ENCODE measurements around the gene FAM240B.

FAM240B gene

DNA sequence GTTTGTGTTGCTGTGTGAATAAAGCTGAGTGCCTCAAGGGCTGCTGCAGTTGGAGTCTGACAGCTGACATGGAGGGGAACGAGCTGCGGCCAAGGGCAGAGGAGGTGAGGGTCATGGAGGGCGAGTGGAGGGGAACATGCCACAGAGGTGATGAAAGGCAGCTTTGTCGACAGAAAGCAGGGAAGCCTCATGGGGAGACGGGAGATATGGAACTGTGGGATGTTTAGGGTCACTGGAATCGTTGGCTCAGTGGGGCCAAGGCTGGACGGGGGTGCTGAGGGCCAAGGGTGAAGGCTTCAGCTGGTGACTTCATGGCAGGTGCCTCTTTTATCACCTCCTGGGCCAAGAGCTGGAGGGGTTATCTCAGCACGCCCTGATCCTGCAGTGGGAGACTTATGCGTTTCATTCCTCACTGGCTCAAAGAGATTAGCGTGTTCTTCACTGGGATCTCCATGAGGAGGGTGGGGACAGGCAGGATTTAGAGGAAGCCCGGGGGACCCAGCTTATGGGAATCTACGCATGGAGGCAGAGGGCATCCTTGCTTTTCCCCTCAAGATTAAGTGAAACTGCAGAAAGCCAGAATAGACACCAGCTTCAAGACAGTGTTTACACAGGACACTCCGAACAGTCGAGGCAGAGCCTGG lies 42.2 kb downstream of the FAM240B start:
- H3K4me3 ChIP-seq (replicated peaks; ENCODE audit: low read depth, low read length), result no peak overlapping the region
- DNase-seq (ENCODE audit: extremely low read depth, low read depth), result no peak
- TF ChIP-seq, protein P1, sequence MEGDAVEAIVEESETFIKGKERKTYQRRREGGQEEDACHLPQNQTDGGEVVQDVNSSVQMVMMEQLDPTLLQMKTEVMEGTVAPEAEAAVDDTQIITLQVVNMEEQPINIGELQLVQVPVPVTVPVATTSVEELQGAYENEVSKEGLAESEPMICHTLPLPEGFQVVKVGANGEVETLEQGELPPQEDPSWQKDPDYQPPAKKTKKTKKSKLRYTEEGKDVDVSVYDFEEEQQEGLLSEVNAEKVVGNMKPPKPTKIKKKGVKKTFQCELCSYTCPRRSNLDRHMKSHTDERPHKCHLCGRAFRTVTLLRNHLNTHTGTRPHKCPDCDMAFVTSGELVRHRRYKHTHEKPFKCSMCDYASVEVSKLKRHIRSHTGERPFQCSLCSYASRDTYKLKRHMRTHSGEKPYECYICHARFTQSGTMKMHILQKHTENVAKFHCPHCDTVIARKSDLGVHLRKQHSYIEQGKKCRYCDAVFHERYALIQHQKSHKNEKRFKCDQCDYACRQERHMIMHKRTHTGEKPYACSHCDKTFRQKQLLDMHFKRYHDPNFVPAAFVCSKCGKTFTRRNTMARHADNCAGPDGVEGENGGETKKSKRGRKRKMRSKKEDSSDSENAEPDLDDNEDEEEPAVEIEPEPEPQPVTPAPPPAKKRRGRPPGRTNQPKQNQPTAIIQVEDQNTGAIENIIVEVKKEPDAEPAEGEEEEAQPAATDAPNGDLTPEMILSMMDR (IDR thresholded peaks at IDR 0.05; ENCODE audit: low read depth, low read length, missing control alignments), result no peak

DNA sequence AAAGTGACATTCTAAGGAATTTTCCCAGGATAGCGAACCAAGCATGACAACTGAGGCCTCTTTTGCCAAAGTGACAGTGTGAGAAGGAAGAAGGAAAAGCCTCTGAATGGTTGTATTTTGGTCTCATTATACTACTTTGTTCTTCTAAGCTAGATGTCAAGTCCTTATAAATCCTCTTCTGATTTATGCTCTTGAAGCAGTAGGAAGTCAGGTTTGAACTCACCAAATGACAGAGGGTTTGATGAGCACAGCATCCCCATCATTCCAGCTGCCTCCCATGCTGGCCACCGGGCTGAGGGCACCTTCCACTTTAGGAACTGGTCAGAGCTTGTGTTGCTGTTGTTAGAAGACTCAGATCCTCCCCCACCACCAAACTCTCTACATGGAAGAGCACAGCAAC lies 44.1 kb downstream of the FAM240B start:
- TF ChIP-seq, protein P1 (IDR thresholded peaks at IDR 0.05; ENCODE audit: low read depth, low read length, missing control alignments), result no peak
- no peak for DNase-seq (ENCODE audit: extremely low read depth, low read depth)
- H3K4me3 ChIP-seq (replicated peaks; ENCODE audit: low read depth, low read length), result no peak overlapping the region

DNA sequence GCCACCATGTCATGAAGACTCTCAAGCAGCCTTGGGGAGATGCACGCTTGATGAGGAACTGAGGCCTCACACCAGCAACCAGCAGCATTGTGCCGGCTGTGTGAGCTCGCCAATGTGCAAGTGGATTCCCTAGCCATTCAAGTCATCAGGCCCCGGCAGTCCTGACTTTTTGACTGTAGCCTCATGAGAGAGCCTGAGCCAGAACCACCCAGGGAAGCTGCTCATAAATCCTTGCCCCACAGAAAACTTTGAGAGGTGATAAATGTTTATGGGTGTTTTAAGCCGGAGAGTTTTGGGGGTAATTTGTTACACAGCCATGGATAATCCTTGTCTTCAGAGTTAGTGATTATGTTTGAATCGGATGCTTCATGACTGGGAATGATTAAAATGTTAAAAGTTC lies 44.7 kb downstream of the FAM240B start:
- no peak for DNase-seq (ENCODE audit: extremely low read depth, low read depth)
- no peak overlapping the region for H3K4me3 ChIP-seq (replicated peaks; ENCODE audit: low read depth, low read length)
- TF ChIP-seq, protein P1 (IDR thresholded peaks at IDR 0.05; ENCODE audit: low read depth, low read length, missing control alignments), result no peak

DNA sequence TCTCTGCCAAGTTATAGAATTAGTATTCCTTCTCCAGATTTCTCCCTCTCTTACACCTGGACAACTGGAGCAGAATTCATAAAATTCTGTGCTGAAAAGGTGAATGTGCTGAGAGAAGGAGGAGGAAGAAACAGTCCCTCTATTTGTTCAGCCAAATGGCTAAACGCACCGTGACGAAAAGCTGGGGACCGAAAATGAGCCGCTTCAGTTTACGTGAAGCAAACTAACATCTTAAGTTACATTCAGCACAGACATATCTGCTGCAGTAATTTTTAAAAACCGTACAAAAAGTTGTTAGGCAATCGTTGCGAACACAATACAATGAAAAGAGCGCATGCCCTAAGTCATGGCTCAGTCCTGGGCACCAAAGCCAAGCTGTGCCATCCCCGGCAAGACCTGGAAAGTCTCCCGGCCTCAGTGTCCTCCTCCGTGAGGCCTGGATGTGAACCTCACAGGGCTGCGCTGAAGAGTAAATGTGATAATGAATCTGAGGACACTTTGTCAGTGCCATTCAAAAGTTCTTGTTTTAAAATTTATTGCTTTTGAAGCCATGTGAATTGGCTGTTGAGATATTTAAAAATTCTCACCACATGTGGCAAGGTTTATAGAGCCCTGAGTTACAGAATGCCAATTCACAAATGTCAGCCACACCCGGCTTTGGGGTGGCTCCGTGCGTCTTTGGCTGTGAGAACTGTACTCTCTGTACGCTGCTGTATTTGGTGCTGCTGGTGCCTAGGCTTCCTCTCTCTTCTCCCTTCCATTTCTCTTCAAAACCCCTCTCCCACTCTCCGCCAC lies 46.3 kb downstream of the FAM240B start:
- DNase-seq (ENCODE audit: extremely low read depth, low read depth), result no peak

DNA sequence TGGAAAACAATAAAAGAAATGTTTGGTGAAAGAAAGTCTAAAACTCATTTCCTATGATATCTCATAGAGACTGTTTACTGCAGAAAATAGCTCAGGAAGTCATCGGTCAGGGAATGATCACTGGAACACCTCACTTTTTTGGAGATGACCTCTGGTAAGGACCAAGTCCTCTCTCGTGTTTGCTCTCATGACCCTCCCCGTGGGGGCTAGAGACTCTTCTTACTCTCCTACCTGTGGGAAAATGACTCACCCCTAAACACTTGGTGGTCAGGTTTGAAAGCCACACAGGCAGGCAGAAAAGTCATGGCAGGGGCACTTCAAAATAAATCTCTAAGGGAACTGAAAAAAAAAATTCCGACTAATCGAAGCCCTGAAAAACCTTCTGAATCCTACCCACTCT lies 48.2 kb downstream of the FAM240B start:
- DNase-seq (ENCODE audit: extremely low read depth, low read depth), result no peak
- TF ChIP-seq, protein P1 (IDR thresholded peaks at IDR 0.05; ENCODE audit: low read depth, low read length, missing control alignments), result no peak
- H3K4me3 ChIP-seq (replicated peaks; ENCODE audit: low read depth, low read length), result no peak overlapping the region

More for the DNA sequence above, 46.3 kb downstream of the FAM240B start:
- TF ChIP-seq, protein P1 (IDR thresholded peaks at IDR 0.05; ENCODE audit: low read depth, low read length, missing control alignments), result no peak
- no peak overlapping the region for H3K4me3 ChIP-seq (replicated peaks; ENCODE audit: low read depth, low read length)

DNA sequence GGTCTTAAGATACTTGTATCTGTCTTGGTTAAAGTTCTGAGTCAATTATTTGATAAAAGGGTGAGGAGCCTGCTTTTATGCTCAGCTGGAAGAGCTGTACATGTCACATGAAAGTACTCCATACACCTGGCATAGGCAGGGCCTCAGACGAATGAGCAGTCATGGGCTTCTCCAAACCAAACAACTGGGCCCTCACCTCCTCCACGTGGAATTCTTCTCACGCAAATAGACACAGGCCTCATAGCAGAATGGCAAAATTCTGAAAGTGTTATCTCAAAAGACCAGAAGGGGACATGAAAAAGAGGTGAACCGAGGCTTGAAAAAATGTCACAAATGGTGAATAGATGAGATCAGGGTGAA lies 48.6 kb downstream of the FAM240B start:
- DNase-seq (ENCODE audit: extremely low read depth, low read depth), result no peak
- H3K4me3 ChIP-seq (replicated peaks; ENCODE audit: low read depth, low read length), result no peak overlapping the region
- TF ChIP-seq, protein P1 (IDR thresholded peaks at IDR 0.05; ENCODE audit: low read depth, low read length, missing control alignments), result no peak

Data from HFF-Myc (cell line).